Activated naive CD4-positive, alpha-beta T cell treated with anti-CD3 and anti-CD28 coated beads, Interleukin-2, amount 50 U/mL, for 24 hours (primary cell): ENCODE results near the gene NECAB2.

ENCODE experiments used
- H3K27ac Mint-ChIP-seq: one replicate; pipeline ENCODE4 v1.8.0; 2021; ENCODE audit warnings: mild to moderate bottlenecking, mixed read lengths
- H3K27me3 Mint-ChIP-seq: one replicate; pipeline ENCODE4 v1.8.0; 2021; ENCODE audit warnings: mixed read lengths
- H3K36me3 Mint-ChIP-seq: one replicate; pipeline ENCODE4 v1.8.0; 2021; ENCODE audit warnings: mixed read lengths
- H3K4me1 Mint-ChIP-seq: one replicate; pipeline ENCODE4 v1.8.0; 2021; ENCODE audit warnings: mixed read lengths
- H3K4me3 Mint-ChIP-seq: one replicate; pipeline ENCODE4 v1.8.0; 2021; ENCODE audit warnings: mild to moderate bottlenecking, mixed read lengths
- H3K9me3 Mint-ChIP-seq: one replicate; pipeline ENCODE4 v1.8.0; 2021; ENCODE audit warnings: mixed read lengths

NECAB2 gene

GRCh38 chr16:84045001-84045817 lies 77.2 kb downstream of the NECAB2 start:
- Mint-ChIP-seq H3K4me3 (no peak overlapping the region), H3K27ac (no peak overlapping the region), H3K9me3 (no peaks in the 10 kb centered on the region), H3K4me1 (no peaks in the 10 kb centered on the region), H3K36me3 (no peaks in the 10 kb centered on the region), H3K27me3 (peaks cover 11% of the 10 kb centered on the region)

- Mint-ChIP-seq H3K4me1 (no peaks in the 10 kb centered on the region), H3K36me3 (no peaks in the 10 kb centered on the region), H3K27me3 (peaks cover 9% of the 10 kb centered on the region), H3K4me3 (no peak overlapping the region), H3K27ac (no peak overlapping the region), H3K9me3 (no peaks in the 10 kb centered on the region)
Observed at GRCh38 chr16:84045818-84046470, 77.9 kb downstream of the NECAB2 start.

GRCh38 chr16:84047206-84047605 lies 79.2 kb downstream of the NECAB2 start:
- no peaks in the 10 kb centered on the region for H3K9me3 Mint-ChIP-seq
- H3K4me3 Mint-ChIP-seq, result no peak overlapping the region
- H3K27me3 Mint-ChIP-seq, result peaks cover 7% of the 10 kb centered on the region
- no peaks in the 10 kb centered on the region for H3K4me1 Mint-ChIP-seq
- no peaks in the 10 kb centered on the region for H3K36me3 Mint-ChIP-seq
- no peak overlapping the region for H3K27ac Mint-ChIP-seq

- Mint-ChIP-seq H3K27ac (no peak overlapping the region), H3K4me1 (no peaks in the 10 kb centered on the region), H3K9me3 (no peaks in the 10 kb centered on the region), H3K27me3 (peaks cover 5% of the 10 kb centered on the region), H3K4me3 (no peak overlapping the region), H3K36me3 (peaks cover 3% of the 10 kb centered on the region)
Observed at GRCh38 chr16:84047626-84048025, 79.6 kb downstream of the NECAB2 start.

- H3K9me3 Mint-ChIP-seq, result no peaks in the 10 kb centered on the region
- H3K27ac Mint-ChIP-seq, result no peak overlapping the region
- H3K4me1 Mint-ChIP-seq, result no peaks in the 10 kb centered on the region
- H3K27me3 Mint-ChIP-seq, result peaks cover 5% of the 10 kb centered on the region
- H3K4me3 Mint-ChIP-seq, result no peak overlapping the region
- H3K36me3 Mint-ChIP-seq, result peaks cover 6% of the 10 kb centered on the region
Observed at GRCh38 chr16:84048270-84048669, 80.2 kb downstream of the NECAB2 start.

- Mint-ChIP-seq H3K4me1 (no peaks in the 10 kb centered on the region), H3K27me3 (peaks cover 5% of the 10 kb centered on the region), H3K36me3 (peaks cover 6% of the 10 kb centered on the region), H3K27ac (no peak overlapping the region), H3K9me3 (no peaks in the 10 kb centered on the region), H3K4me3 (no peak overlapping the region)
Observed at GRCh38 chr16:84048871-84049270, 80.8 kb downstream of the NECAB2 start.

GRCh38 chr16:84049403-84050060 lies 81.5 kb downstream of the NECAB2 start:
- Mint-ChIP-seq H3K9me3 (no peaks in the 10 kb centered on the region), H3K27me3 (peaks cover under 1% of the 10 kb centered on the region), H3K27ac (no peak overlapping the region), H3K4me1 (no peaks in the 10 kb centered on the region), H3K4me3 (no peak overlapping the region), H3K36me3 (peaks cover 6% of the 10 kb centered on the region)

- no peaks in the 10 kb centered on the region for H3K27me3 Mint-ChIP-seq
- H3K27ac Mint-ChIP-seq, result no peak overlapping the region
- no peak overlapping the region for H3K4me3 Mint-ChIP-seq
- no peaks in the 10 kb centered on the region for H3K9me3 Mint-ChIP-seq
- peaks cover 6% of the 10 kb centered on the region for H3K36me3 Mint-ChIP-seq
- no peaks in the 10 kb centered on the region for H3K4me1 Mint-ChIP-seq
Observed at GRCh38 chr16:84050316-84050715, 82.3 kb downstream of the NECAB2 start.

GRCh38 chr16:84052071-84052622 lies 84.1 kb downstream of the NECAB2 start:
- H3K27me3 Mint-ChIP-seq, result no peaks in the 10 kb centered on the region
- H3K27ac Mint-ChIP-seq, result no peak overlapping the region
- peaks cover 6% of the 10 kb centered on the region for H3K36me3 Mint-ChIP-seq
- H3K9me3 Mint-ChIP-seq, result no peaks in the 10 kb centered on the region
- no peak overlapping the region for H3K4me3 Mint-ChIP-seq
- H3K4me1 Mint-ChIP-seq, result no peaks in the 10 kb centered on the region
